Osteoblast (primary cell): Measurements from ENCODE around the gene HAUS1. TPM values are rescaled to one million over a fixed set of nuclear protein-coding genes. Genes with fewer than 3 reads are reported as not detected.

Experiments used
- DNase-seq: peaks from one replicate; pipeline ENCODE4 v3.0.0; 2011; ENCODE audit warnings: low spot score, mixed read lengths; ENCODE audit not compliant: insufficient read length; ENCODE audit errors: missing footprints
- H2AFZ ChIP-seq: 2 replicates; pipeline ENCODE4 v1.6.0; 2011; ENCODE audit warnings: mild to moderate bottlenecking, low read length
- H3K27ac ChIP-seq: 2 replicates; pipeline ENCODE4 v1.5.1; 2011; ENCODE audit warnings: mild to moderate bottlenecking, low read depth, low read length, moderate library complexity
- H3K27me3 ChIP-seq: 2 replicates; pipeline ENCODE4 v1.6.0; 2012; ENCODE audit warnings: mild to moderate bottlenecking, control low read depth, inconsistent platforms, low read length, moderate library complexity; ENCODE audit not compliant: insufficient read depth
- H3K36me3 ChIP-seq: 2 replicates; pipeline ENCODE4 v1.5.1; 2011; ENCODE audit warnings: mild to moderate bottlenecking, low read length, control low read depth, moderate library complexity; ENCODE audit not compliant: insufficient read depth
- H3K4me1 ChIP-seq: 2 replicates; pipeline ENCODE4 v1.5.1; 2011; ENCODE audit warnings: mild to moderate bottlenecking, low read length, control low read depth, moderate library complexity; ENCODE audit not compliant: insufficient read depth
- H3K4me2 ChIP-seq: 2 replicates; pipeline ENCODE4 v1.6.0; 2011; ENCODE audit warnings: mild to moderate bottlenecking, low read length; ENCODE audit not compliant: insufficient read depth
- H3K4me3 ChIP-seq: fragments of 200-600 bp; sonication (generic); 3 replicates; pipeline ENCODE4 v1.5.1; 2012; ENCODE audit warnings: mild to moderate bottlenecking, low read length, inconsistent platforms; ENCODE audit not compliant: insufficient read depth
- H3K79me2 ChIP-seq: 2 replicates; pipeline ENCODE4 v1.6.0; 2012; ENCODE audit warnings: mild to moderate bottlenecking, low read length, control low read depth, inconsistent platforms; ENCODE audit not compliant: insufficient read depth
- H3K9me3 ChIP-seq: 2 replicates; pipeline ENCODE4 v1.5.1; 2011; ENCODE audit warnings: low read depth, low read length, control low read depth
- H4K20me1 ChIP-seq: 2 replicates; pipeline ENCODE4 v1.6.0; 2012; ENCODE audit warnings: mild to moderate bottlenecking, low read length, control low read depth; ENCODE audit not compliant: insufficient read depth
- CTCF ChIP-seq: IDR thresholded peaks from 2 replicates; pipeline ENCODE4 v1.5.1; 2011; ENCODE audit warnings: mild to moderate bottlenecking, low read depth, low read length, moderate library complexity; ENCODE audit errors: extremely low read depth
- total RNA-seq: library from RNA; depleted of rRNA; stranded (reverse); fragments of >200 nt; gene quantifications from 2 replicates; pipeline ENCODE4 v1.2.3, GENCODE V29; 2012

HAUS1 gene
- total RNA-seq, 1 donor: 40.9 TPM

- no peak for DNase-seq
- no peak overlapping the region for H3K4me3 ChIP-seq
- no peak overlapping the region for H2AFZ ChIP-seq
- H3K27me3 ChIP-seq: no peaks in the 10 kb centered on the region
- H3K79me2 ChIP-seq: no peaks in the 10 kb centered on the region
- no peak overlapping the region for H3K27ac ChIP-seq
- no peaks in the 10 kb centered on the region for H3K36me3 ChIP-seq
- H3K9me3 ChIP-seq: no peaks in the 10 kb centered on the region
- H4K20me1 ChIP-seq: no peaks in the 10 kb centered on the region
- peaks cover 4% of the 10 kb centered on the region for H3K4me1 ChIP-seq
- H3K4me2 ChIP-seq: no peak overlapping the region
- no peak for TF ChIP-seq CTCF
These were observed 36.0 kb downstream of the HAUS1 start for GRCh38 chr18:46140173-46140572.

GRCh38 chr18:46141199-46141598 lies 37.0 kb downstream of the HAUS1 start:
- Histone ChIP-seq H3K27me3 (no peaks in the 10 kb centered on the region), H3K9me3 (no peaks in the 10 kb centered on the region), H3K4me3 (no peak overlapping the region), H4K20me1 (no peaks in the 10 kb centered on the region), H2AFZ (no peak overlapping the region), H3K27ac (no peak overlapping the region), H3K79me2 (no peaks in the 10 kb centered on the region), H3K36me3 (no peaks in the 10 kb centered on the region), H3K4me1 (peaks cover 4% of the 10 kb centered on the region), H3K4me2 (no peak overlapping the region)
- DNase-seq: no peak
- no peak for TF ChIP-seq CTCF

GRCh38 chr18:46148810-46149209 lies 44.6 kb downstream of the HAUS1 start:
- peak; percentile 69 for DNase-seq
- peak overlapping the region; percentile 46 for H2AFZ ChIP-seq

GRCh38 chr18:46152436-46152807 lies 48.2 kb downstream of the HAUS1 start:
- Histone ChIP-seq H3K27ac (peak overlapping the region; percentile 28), H4K20me1 (no peaks in the 10 kb centered on the region), H3K36me3 (no peaks in the 10 kb centered on the region), H3K79me2 (no peaks in the 10 kb centered on the region), H3K27me3 (no peaks in the 10 kb centered on the region), H3K4me3 (peak overlapping the region; percentile 44), H3K4me1 (peaks cover 34% of the 10 kb centered on the region), H3K9me3 (no peaks in the 10 kb centered on the region), H2AFZ (no peak overlapping the region), H3K4me2 (peak overlapping the region; percentile 69)
- no peak for TF ChIP-seq CTCF
- DNase-seq: peak; percentile 88

More at GRCh38 chr18:46148810-46149209, 44.6 kb downstream of the HAUS1 start:
- no peaks in the 10 kb centered on the region for H3K27me3 ChIP-seq
- no peaks in the 10 kb centered on the region for H4K20me1 ChIP-seq
- H3K79me2 ChIP-seq: no peaks in the 10 kb centered on the region
- H3K27ac ChIP-seq: no peak overlapping the region
- H3K4me3 ChIP-seq: no peak overlapping the region
- H3K4me1 ChIP-seq: peaks cover 17% of the 10 kb centered on the region
- no peaks in the 10 kb centered on the region for H3K36me3 ChIP-seq
- no peak overlapping the region for H3K4me2 ChIP-seq
- peak; percentile 71 for TF ChIP-seq CTCF
- H3K9me3 ChIP-seq: no peaks in the 10 kb centered on the region
